ENCODE results near the gene DRAXIN.

Gene DRAXIN

GRCh38 chr1:11761988-11762406 is 70.5 kb downstream of the DRAXIN start, which contains the start of gene C1orf167:
Gene C1orf167 (plus strand): TSS chr1:11762193. CDS start chr1:11764401, 2,208 bp downstream.
- Histone ChIP-seq H3K9me3 (ENCODE audit: control insufficient read depth in 1 of 2, low read length in 2 of 2) (no peaks in the 10 kb centered on the region), H3K4me1 (ENCODE audit: control insufficient read depth in 1 of 2, insufficient read depth in 2 of 2, low read length in 2 of 2) (no peaks in the 10 kb centered on the region), H3K36me3 (ENCODE audit: control insufficient read depth in 1 of 2, insufficient read depth in 2 of 2, low read length in 2 of 2) (no peaks in the 10 kb centered on the region), H3K27ac (ENCODE audit: low read length) (no peak within 1 kb of the TSS), H3K4me3 (ENCODE audit: low read depth in 1 of 2, low read length in 2 of 2) (no peak within 1 kb of the TSS), H3K27me3 (ENCODE audit: low read depth, low read length) (peaks cover 8% of the 10 kb centered on the region)

DNA sequence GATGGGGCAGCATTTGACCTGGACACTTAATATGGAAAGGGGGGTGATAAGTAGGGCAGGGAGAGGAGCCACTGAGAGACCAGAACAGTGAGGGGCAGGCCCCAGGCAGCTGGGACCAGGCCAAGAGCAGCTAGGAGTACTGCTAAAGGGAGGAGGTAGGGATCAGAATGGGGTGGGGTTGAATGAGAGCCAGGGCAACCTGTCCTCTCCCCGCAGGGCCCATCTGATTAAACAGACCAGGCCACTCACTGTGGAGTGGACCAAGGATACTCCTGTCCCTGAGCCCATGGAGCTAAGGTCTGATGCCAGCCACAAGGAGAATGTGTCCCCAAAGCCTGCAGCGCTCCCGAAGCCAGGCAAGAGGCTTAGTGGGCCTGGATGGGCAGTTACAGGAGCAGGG is 72.6 kb downstream of the DRAXIN start:
- no peaks in the 10 kb centered on the region for H3K9me3 ChIP-seq (ENCODE audit: control insufficient read depth in 1 of 2, low read length in 2 of 2)
- no peaks in the 10 kb centered on the region for H3K36me3 ChIP-seq (ENCODE audit: control insufficient read depth in 1 of 2, insufficient read depth in 2 of 2, low read length in 2 of 2)
- no peaks in the 10 kb centered on the region for H3K4me1 ChIP-seq (ENCODE audit: control insufficient read depth in 1 of 2, insufficient read depth in 2 of 2, low read length in 2 of 2)
- H3K27ac ChIP-seq (ENCODE audit: low read length) = no peak overlapping the region
- peaks cover 8% of the 10 kb centered on the region for H3K27me3 ChIP-seq (ENCODE audit: low read depth, low read length)
- no peak overlapping the region for H3K4me3 ChIP-seq (ENCODE audit: low read depth in 1 of 2, low read length in 2 of 2)

DNA sequence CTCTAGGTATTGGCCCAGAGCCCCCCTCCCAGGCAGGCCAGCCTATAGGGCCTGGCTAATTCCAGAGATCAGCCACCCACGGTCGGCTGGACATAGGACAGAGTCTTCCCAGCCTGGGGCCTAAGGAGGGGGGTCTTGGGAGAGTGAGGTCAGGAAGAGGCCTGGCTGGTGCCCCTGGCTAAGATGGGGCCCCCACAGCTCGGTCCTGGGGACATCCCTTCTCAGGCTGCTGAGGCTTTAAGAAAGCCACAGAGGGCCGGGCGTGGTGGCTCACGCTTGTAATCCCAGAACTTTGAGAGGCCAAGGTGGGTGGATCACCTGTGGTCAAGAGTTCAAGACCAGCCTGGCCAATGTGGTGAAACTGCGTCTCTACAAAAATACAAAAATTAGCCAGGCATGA is 73.0 kb downstream of the DRAXIN start:
- H3K27me3 ChIP-seq (ENCODE audit: low read depth, low read length) = peaks cover 8% of the 10 kb centered on the region
- no peaks in the 10 kb centered on the region for H3K9me3 ChIP-seq (ENCODE audit: control insufficient read depth in 1 of 2, low read length in 2 of 2)
- no peaks in the 10 kb centered on the region for H3K4me1 ChIP-seq (ENCODE audit: control insufficient read depth in 1 of 2, insufficient read depth in 2 of 2, low read length in 2 of 2)
- H3K4me3 ChIP-seq (ENCODE audit: low read depth in 1 of 2, low read length in 2 of 2) = no peak overlapping the region
- H3K27ac ChIP-seq (ENCODE audit: low read length) = no peak overlapping the region
- no peaks in the 10 kb centered on the region for H3K36me3 ChIP-seq (ENCODE audit: control insufficient read depth in 1 of 2, insufficient read depth in 2 of 2, low read length in 2 of 2)

DNA sequence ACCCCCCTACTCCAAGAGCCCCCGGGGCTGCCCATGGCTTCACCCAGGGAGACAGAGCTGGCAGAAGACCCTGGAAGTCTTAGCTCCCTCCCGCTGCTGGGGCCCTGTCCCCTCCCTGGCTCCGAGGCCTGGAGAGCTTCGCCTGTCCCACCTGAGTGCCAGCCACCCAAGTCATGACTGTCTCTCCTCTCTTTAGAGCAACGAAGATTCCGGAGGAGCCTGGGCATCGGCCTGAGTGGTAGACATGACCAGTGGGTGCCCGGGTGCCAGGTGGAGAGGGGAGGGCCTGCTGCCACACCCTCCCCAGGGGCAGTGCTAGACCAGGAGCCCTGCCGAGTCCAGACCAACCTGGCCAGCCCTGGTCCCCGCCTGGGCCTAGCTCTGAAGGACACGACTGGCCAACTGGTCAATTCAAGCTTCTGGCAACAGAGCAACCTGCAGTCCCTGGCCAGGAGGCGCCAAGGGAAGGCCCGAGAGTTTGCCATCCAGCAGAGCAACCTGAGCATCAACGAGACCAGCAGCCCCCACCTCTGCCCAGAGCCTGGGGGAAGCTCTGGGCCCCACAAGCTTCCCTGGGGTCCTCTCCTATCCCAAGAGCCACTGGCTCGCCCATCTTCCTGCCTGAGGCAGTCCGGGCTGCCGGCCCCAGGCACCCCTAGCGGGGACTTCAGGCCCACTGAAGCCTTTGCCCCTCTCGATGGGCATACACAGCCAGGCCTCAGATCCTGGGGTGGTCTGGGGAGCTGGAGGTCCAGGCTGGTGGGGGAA is 74.3 kb downstream of the DRAXIN start:
- H3K36me3 ChIP-seq (ENCODE audit: control insufficient read depth in 1 of 2, insufficient read depth in 2 of 2, low read length in 2 of 2) = no peaks in the 10 kb centered on the region
- no peak overlapping the region for H3K27ac ChIP-seq (ENCODE audit: low read length)
- peaks cover 8% of the 10 kb centered on the region for H3K27me3 ChIP-seq (ENCODE audit: low read depth, low read length)
- H3K4me1 ChIP-seq (ENCODE audit: control insufficient read depth in 1 of 2, insufficient read depth in 2 of 2, low read length in 2 of 2) = no peaks in the 10 kb centered on the region
- no peak overlapping the region for H3K4me3 ChIP-seq (ENCODE audit: low read depth in 1 of 2, low read length in 2 of 2)
- no peaks in the 10 kb centered on the region for H3K9me3 ChIP-seq (ENCODE audit: control insufficient read depth in 1 of 2, low read length in 2 of 2)

DNA sequence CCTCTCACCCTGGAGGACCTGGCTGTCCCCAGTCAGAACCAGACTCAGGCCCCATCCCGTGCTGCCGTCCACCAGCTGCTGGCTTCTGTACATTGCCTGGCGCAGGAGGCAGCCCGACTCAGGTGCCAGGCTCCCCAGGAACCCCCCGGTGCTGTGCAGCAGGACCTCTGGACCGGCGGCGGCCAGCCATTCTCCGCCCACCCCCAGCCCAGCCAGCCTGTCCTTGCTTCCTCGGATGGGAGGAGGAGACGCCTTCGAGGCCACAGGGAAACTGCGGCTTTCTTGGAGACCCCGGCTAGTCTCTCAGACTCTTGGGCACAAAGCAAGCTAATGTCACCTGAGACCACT is 74.9 kb downstream of the DRAXIN start:
- Histone ChIP-seq H3K27me3 (ENCODE audit: low read depth, low read length) (peaks cover 8% of the 10 kb centered on the region), H3K27ac (ENCODE audit: low read length) (no peak overlapping the region), H3K9me3 (ENCODE audit: control insufficient read depth in 1 of 2, low read length in 2 of 2) (no peaks in the 10 kb centered on the region), H3K4me3 (ENCODE audit: low read depth in 1 of 2, low read length in 2 of 2) (no peak overlapping the region), H3K4me1 (ENCODE audit: control insufficient read depth in 1 of 2, insufficient read depth in 2 of 2, low read length in 2 of 2) (no peaks in the 10 kb centered on the region), H3K36me3 (ENCODE audit: control insufficient read depth in 1 of 2, insufficient read depth in 2 of 2, low read length in 2 of 2) (no peaks in the 10 kb centered on the region)

DNA sequence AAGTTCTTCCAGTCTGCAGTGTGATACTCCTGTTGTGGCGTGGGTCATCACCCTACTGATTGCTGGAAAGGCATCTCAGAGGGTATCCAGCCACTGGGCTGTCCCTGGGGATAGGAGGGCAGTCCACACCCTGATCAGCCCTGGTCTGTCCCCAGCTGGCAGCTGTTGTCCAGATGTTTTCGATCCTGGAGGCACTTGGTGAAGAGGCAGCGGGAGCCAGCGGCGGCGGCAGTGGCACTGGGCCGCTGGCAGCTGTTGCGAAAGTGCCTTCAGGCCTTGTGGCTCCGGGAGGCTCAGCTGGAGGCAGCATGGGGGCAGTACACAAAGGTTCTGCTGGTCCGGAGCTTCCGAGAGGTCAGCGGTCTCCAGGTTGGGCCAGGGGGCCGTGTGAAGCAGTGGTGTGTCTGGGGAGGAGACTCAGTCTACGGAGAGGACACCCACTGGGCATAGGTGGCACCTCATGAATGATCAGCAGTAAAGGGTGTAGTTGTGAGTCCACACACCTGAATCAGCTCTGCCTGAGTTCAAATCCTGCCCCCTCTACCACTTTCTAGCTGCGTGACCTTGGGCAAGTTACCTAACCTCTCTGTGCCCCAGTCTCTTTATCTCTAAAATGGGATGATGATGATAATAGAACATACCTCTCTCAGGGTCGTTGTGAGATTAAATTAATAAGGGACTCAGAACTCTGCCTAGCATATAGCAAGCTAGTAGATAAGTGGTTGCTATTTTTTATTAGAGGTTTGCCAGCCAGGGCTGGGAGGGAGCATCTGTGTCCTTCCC is 76.6 kb downstream of the DRAXIN start:
- peaks cover 4% of the 10 kb centered on the region for H3K27me3 ChIP-seq (ENCODE audit: low read depth, low read length)
- no peaks in the 10 kb centered on the region for H3K4me1 ChIP-seq (ENCODE audit: control insufficient read depth in 1 of 2, insufficient read depth in 2 of 2, low read length in 2 of 2)
- H3K27ac ChIP-seq (ENCODE audit: low read length) = no peak overlapping the region
- no peaks in the 10 kb centered on the region for H3K36me3 ChIP-seq (ENCODE audit: control insufficient read depth in 1 of 2, insufficient read depth in 2 of 2, low read length in 2 of 2)
- H3K4me3 ChIP-seq (ENCODE audit: low read depth in 1 of 2, low read length in 2 of 2) = no peak overlapping the region
- H3K9me3 ChIP-seq (ENCODE audit: control insufficient read depth in 1 of 2, low read length in 2 of 2) = no peaks in the 10 kb centered on the region

GRCh38 chr1:11768821-11769220 is 77.3 kb downstream of the DRAXIN start:
- H3K4me1 ChIP-seq (ENCODE audit: control insufficient read depth in 1 of 2, insufficient read depth in 2 of 2, low read length in 2 of 2) = no peaks in the 10 kb centered on the region
- no peak overlapping the region for H3K27ac ChIP-seq (ENCODE audit: low read length)
- H3K36me3 ChIP-seq (ENCODE audit: control insufficient read depth in 1 of 2, insufficient read depth in 2 of 2, low read length in 2 of 2) = no peaks in the 10 kb centered on the region
- H3K27me3 ChIP-seq (ENCODE audit: low read depth, low read length) = peaks cover 4% of the 10 kb centered on the region
- H3K4me3 ChIP-seq (ENCODE audit: low read depth in 1 of 2, low read length in 2 of 2) = no peak overlapping the region
- no peaks in the 10 kb centered on the region for H3K9me3 ChIP-seq (ENCODE audit: control insufficient read depth in 1 of 2, low read length in 2 of 2)

DNA sequence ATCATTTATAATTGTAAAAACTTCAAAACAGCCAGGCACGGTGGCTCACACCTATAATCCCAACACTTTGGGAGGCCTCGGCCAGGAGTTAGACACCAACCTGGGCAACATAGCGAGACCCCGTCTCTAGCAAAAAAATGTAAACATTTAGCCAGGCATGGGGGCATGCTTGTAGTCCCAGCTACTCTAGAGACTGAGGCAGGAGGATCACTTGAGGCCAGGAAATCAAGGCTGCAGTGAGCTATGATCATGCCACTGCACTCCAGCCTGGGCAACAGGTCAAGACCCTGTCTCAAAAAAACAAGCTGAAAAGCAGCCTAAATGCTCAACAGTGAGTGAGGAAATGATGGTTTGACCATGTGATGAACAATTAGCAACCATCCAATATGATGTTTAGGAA is 77.8 kb downstream of the DRAXIN start:
- Histone ChIP-seq H3K27me3 (ENCODE audit: low read depth, low read length) (peaks cover 4% of the 10 kb centered on the region), H3K36me3 (ENCODE audit: control insufficient read depth in 1 of 2, insufficient read depth in 2 of 2, low read length in 2 of 2) (no peaks in the 10 kb centered on the region), H3K4me3 (ENCODE audit: low read depth in 1 of 2, low read length in 2 of 2) (no peak overlapping the region), H3K27ac (ENCODE audit: low read length) (no peak overlapping the region), H3K9me3 (ENCODE audit: control insufficient read depth in 1 of 2, low read length in 2 of 2) (no peaks in the 10 kb centered on the region), H3K4me1 (ENCODE audit: control insufficient read depth in 1 of 2, insufficient read depth in 2 of 2, low read length in 2 of 2) (no peaks in the 10 kb centered on the region)

DNA sequence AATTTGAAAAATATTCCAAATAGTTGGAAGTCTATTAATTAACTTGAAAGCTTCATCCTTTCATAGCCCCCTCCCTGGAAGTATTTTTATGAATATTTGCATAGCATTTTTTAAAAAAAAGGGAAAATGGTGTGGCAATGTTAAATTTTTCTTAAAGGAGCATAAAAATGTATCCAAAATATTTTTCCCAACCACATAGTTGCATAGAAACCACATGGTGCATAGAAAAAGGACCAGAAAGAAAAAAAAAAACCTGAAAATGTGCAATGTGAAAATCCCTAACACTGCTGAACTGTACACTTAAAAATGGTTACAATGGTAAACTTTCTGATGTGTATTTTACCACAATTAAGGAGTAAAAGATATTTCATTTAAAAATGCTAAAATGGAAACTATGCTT is 78.5 kb downstream of the DRAXIN start:
- Histone ChIP-seq H3K4me1 (ENCODE audit: control insufficient read depth in 1 of 2, insufficient read depth in 2 of 2, low read length in 2 of 2) (no peaks in the 10 kb centered on the region), H3K27ac (ENCODE audit: low read length) (no peak overlapping the region), H3K4me3 (ENCODE audit: low read depth in 1 of 2, low read length in 2 of 2) (no peak overlapping the region), H3K9me3 (ENCODE audit: control insufficient read depth in 1 of 2, low read length in 2 of 2) (no peaks in the 10 kb centered on the region), H3K27me3 (ENCODE audit: low read depth, low read length) (peaks cover 4% of the 10 kb centered on the region), H3K36me3 (ENCODE audit: control insufficient read depth in 1 of 2, insufficient read depth in 2 of 2, low read length in 2 of 2) (no peaks in the 10 kb centered on the region)

DNA sequence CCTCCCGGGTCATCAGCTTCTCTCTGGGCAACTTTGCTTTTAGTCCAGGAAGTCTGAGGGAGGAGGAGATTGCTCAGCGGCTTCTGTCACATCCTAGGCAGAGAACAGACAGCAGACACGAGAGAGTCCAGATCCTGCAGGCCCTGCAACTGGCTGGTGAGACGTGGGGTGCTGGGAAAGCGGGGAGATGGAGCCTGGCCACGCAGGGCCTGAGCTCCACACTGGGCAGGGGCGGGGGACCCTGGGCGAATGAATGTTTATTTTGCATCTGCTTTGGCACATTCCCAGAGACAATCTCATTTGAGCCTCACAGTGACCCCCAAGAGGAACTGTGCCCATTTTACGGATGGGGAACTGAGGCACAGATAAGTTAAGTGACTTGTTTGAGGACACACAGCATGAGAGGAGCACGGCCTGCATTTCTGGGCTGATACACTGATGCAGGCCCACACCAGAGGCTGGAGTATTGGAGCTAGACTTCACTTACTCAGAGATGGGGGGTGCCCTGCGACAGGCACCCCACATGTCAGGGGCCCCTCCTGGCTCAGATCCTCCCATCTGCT is 80.1 kb downstream of the DRAXIN start:
- H3K27ac ChIP-seq (ENCODE audit: low read length) = no peak overlapping the region
- no peaks in the 10 kb centered on the region for H3K9me3 ChIP-seq (ENCODE audit: control insufficient read depth in 1 of 2, low read length in 2 of 2)
- H3K4me3 ChIP-seq (ENCODE audit: low read depth in 1 of 2, low read length in 2 of 2) = no peak overlapping the region
- no peaks in the 10 kb centered on the region for H3K36me3 ChIP-seq (ENCODE audit: control insufficient read depth in 1 of 2, insufficient read depth in 2 of 2, low read length in 2 of 2)
- no peaks in the 10 kb centered on the region for H3K4me1 ChIP-seq (ENCODE audit: control insufficient read depth in 1 of 2, insufficient read depth in 2 of 2, low read length in 2 of 2)
- H3K27me3 ChIP-seq (ENCODE audit: low read depth, low read length) = peaks cover 4% of the 10 kb centered on the region

GRCh38 chr1:11772458-11772857 is 80.9 kb downstream of the DRAXIN start:
- H3K4me1 ChIP-seq (ENCODE audit: control insufficient read depth in 1 of 2, insufficient read depth in 2 of 2, low read length in 2 of 2) = no peaks in the 10 kb centered on the region
- no peak overlapping the region for H3K4me3 ChIP-seq (ENCODE audit: low read depth in 1 of 2, low read length in 2 of 2)
- no peak overlapping the region for H3K27ac ChIP-seq (ENCODE audit: low read length)

More at GRCh38 chr1:11772458-11772857, 80.9 kb downstream of the DRAXIN start:
- no peaks in the 10 kb centered on the region for H3K36me3 ChIP-seq (ENCODE audit: control insufficient read depth in 1 of 2, insufficient read depth in 2 of 2, low read length in 2 of 2)
- no peaks in the 10 kb centered on the region for H3K9me3 ChIP-seq (ENCODE audit: control insufficient read depth in 1 of 2, low read length in 2 of 2)
- H3K27me3 ChIP-seq (ENCODE audit: low read depth, low read length) = peaks cover 4% of the 10 kb centered on the region
